NCI-H2227 (cell line): Measurements from ENCODE around the gene POGZ.
A peak's percentile ranks its signal among the peaks of the same experiment; 100 is the strongest.

Experiments used
- DNase-seq: peaks from one replicate; lab custom pipeline; 2025; ENCODE audit not compliant: unreplicated experiment; lab: John Stamatoyannopoulos, UW

The POGZ gene

GRCh38 chr1:151459331-151460046 is at the start of gene POGZ:
Gene POGZ, minus strand, starts transcription at chr1:151459494. Its CDS starts 17,290 bp downstream, at chr1:151442204.
- DNase-seq = peak; percentile 98

DNA sequence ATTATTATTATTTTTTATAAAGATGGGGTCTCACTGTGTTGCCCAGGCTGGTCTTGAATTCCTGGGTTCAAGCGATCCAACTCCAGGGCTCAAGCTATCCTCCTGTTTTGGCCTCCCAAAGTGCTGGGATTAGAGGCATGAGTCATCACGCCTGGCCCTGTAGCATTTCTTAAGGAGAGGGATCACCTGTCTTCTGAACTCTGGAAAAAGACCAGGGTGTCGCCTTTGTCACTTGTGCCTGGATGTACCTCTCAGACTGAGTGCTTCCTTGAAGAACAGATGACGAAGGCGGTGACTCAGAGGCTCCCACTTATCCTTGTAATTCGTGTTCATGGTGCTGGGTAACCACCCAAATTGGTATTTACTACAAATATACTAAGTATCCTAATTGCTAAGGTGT is 49.5 kb upstream of the POGZ start:
- no peak for DNase-seq

DNA sequence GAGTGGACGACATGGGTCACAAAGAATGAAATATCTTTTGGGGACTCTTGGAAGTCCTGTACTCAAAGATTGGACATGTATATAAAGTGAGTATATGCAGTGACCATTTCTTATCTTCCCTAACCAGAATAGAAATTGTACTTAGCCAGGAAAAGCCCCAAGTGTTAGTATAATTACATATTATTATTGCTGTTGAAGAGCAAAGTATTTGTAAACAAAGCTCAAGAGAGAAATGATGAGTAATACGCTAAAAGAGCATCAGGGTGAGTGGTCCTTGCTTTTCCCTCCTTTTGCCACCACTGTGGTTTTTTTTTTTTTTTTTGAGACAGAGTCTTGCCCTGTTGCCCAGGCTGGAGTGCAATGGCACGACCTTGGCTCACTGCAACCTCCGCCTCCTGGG is 45.5 kb upstream of the POGZ start:
- peak; percentile 21 for DNase-seq

GRCh38 chr1:151504252-151504651 is 45.0 kb upstream of the POGZ start:
- DNase-seq = no peak

DNA sequence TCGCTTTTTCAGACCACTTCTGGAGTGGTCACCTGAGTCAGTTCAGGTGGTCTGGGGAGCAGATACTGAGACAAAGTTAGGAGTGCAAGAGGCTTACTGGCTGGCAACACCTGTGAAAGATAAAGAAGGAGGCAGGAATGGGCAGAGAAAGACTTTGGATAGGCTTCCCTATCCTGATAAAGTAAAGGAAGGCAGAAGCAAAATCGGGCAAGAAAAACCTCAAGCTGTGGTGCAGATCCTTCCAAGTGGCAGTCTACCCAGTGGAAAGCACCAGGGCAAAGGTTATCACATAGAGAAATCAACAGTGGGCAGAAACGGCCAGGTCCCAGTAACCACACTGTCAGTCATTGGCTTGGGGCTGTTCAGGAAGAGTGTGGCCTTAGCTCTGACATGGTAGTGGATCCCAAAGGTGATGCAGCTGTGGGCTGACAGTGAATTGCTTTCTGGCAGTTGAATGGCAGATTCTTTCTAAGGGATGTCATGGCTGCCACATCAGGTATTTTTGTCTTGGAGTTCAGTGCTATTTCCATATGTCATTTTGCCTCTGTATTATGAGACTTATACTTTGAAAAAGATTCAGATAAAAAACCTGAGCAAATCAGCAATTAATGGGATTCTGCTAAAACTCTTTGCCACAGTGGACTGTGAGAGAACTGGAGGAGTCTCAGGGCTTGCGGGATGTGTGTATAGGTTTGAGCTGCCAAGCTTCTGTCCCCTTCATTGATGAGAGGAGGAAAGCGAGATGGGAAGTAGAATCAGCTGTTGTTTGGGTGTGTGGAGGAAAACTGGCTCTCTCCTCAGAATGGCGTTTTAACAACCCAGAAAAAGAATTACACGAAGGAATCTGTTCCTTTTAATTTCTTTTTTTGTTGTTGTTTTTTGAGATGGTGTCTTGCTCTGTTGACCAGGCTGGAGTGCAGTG is 43.8 kb upstream of the POGZ start:
- DNase-seq = no peak

- no peak for DNase-seq
These were observed 42.9 kb upstream of the POGZ start for GRCh38 chr1:151502035-151502700.

GRCh38 chr1:151501474-151501873 is 42.2 kb upstream of the POGZ start:
- DNase-seq = no peak

DNA sequence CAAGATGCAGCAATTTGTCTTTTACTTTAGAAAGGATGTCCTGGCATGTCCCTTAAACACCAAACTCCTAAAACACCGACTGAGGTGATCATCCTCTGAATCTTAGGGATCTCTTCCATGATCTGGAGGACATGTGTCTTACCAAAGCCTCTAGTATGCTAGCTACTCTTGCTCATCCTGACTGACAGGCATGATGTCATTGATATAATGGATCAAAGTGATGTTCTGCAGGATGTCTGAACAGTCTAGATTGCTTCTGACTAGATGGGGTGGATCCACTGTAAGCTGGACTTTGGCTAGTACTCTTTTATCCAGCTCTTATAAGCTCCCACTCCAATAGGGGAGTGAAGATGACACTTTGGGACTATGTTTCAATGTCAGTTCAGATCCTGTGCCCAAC is 40.6 kb upstream of the POGZ start:
- DNase-seq = no peak

- DNase-seq = no peak
These were observed 40.1 kb upstream of the POGZ start for GRCh38 chr1:151499365-151499764.

DNA sequence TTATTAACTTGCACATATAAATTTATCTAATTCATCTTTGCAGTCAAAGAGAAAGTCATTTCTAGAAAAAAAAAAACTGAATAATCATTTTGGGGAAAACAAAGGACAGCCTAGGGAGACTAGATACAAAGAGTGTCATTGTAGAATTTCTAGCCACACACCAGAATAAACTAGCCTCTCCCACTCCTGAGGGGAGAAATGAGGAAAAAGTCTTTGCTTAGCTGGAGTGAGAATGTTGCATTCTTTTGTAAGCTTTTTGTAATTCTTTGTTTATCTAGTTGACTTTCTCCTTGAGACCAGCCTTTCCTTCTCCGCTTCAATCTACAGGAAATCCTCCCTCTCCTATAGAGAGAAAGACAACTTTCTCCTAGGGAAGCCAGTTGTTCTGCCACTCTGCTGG is 36.0 kb upstream of the POGZ start:
- no peak for DNase-seq

DNA sequence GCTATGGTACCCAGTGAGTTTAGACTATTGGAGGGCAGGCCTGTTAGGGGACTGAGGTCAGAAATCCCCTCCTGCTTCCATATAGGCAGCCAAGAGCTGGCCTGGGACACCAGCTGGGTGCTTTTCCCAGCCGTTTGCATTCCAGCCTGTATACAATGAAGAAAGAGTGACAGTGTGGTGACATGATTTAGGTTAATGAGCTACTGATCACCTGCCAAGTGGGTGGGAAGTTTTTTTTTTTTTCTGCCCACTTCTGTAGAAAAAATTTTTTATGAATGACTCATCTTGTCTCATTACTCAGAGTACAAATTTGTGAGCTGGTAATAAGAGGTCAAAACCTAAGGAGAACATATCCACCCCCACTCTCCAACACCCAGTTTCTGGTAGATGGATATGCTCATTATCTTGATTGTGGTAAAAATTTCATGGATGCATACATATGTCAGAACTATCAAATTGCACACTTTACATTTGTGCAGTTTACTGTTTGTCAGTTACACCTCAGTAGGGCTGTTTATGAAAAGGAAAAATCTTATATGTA is 35.5 kb upstream of the POGZ start:
- peak; percentile 21 for DNase-seq

DNA sequence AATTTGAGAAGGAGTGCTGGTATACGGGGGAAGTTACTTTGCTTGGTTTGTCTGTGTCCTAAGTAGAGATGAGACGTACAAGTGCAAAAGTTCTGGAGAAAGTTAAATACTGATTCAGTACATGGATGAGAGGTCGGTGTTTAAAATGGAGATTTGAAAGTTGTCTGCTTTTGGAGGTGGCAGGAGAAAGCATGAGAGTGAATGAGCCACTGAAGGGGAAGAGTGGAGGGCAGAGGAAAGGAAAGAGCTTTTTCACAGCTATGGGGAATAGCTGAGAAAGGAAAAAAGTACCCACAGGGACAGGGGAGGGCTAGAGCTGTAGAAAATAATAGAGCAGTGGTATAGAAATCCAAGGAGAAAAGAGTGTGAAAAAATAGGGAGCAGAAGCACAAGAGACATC is 33.7 kb upstream of the POGZ start:
- DNase-seq = no peak

DNA sequence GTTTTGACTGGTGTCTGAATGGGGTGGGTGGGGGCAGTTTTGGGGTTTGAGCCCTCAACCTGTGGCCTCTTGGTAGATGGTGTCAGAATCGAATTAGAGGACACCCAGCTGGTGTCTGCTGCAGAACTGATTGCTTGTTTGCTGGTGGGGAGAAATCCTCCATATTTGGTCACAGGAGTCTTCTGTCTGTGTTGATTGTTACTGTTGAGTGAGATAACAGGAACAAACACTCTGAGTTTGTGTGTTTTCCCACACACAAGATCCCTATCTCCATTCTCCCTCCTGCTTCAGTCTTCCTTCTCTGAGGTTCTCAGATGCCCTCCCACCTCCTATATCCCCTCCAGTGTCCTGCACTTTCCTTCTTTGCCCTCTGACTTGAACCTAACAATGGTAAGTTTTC is 32.8 kb upstream of the POGZ start:
- DNase-seq = no peak

GRCh38 chr1:151491641-151492040 is 32.3 kb upstream of the POGZ start:
- DNase-seq = no peak

- no peak for DNase-seq
These were observed 27.3 kb upstream of the POGZ start for GRCh38 chr1:151486557-151486956.

DNA sequence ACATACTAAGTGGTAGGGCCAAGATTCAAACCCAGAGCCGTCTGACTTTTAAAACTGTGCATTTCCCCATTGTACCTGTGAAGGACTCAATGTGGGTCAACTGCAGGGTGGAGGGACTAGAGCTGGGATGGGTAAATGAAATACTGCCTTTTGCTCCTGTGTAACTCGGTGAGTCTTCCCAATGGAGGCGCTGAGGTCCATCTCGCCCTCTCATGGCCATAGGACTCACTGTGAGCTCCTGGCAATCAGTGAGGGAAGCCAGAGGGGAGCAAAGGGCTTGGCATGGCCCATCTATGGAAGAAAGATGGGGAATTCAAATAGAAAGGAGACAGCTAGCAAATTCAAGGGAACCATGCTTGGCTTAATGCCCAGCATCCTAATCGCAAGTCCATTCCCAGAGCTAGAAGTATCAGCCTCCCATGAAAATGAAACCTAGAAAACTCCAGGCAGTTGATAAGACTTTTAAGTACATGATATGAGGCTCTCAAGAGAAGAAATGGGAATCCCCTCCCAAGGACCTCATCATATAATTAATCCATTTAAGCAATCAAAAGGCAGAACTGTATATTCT is 26.5 kb upstream of the POGZ start:
- DNase-seq = no peak

GRCh38 chr1:151482017-151482416 is 22.7 kb upstream of the POGZ start:
- DNase-seq = no peak

DNA sequence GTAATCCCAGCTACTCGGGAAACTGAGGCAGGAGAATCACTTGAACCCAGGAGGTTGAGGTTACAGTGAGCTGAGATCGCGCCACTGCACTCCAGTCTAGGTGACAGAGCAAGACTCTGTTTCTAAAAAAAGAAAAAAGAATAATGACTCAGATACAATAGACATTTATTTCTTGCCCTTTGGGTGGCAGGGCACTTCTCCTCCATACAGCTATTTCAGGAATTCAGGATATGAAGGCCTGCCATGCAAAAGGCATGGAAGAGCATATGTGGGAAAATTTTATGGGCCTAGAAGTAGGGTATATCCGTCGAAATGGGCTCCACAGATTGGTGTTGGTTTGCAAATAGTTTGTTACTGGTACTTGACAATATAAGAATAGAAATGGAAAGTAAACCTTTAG is 20.2 kb upstream of the POGZ start:
- no peak for DNase-seq

DNA sequence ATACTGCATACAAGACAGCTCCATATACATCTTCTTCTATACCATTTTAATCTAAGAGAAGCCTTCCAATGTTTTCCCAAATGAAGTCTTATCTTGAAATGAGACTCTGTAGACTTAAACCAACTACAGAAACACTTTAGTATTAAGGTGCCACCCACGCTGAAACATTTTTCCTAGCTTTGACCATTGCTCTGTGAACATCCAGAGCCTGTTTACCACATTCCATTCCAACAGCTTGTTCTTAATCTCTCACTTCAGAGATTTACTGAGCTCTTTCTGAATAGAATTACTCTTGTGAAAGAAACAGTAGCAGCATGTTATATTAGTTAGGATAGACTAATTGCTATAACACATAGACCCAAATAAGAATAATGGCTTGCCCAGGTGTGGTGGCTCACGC is 19.6 kb upstream of the POGZ start:
- no peak for DNase-seq

- no peak for DNase-seq
These were observed 19.0 kb upstream of the POGZ start for GRCh38 chr1:151478140-151478812.

- DNase-seq = no peak
These were observed 17.8 kb upstream of the POGZ start for GRCh38 chr1:151477066-151477465.
